Common myeloid progenitor, CD34-positive (primary cell): ENCODE measurements around the gene EPHA3.
"Not testable (repeated sequence)": the region's sequence is repeated elsewhere in the genome, so short reads cannot be mapped to it uniquely, and the experiment has no call there.

Source experiments
- CTCF ChIA-PET: fragments of 350-600 bp; sonication (Branson Sonifier 250); formaldehyde crosslinking; loops from one replicate; lab custom pipeline; 2021; ENCODE audit warnings: antibody characterized with exemption; lab: Charles Lee
- POLR2A ChIA-PET: fragments of 350-600 bp; sonication (Branson Sonifier 250); formaldehyde crosslinking; loops from one replicate; lab custom pipeline; 2021; ENCODE audit warnings: antibody characterized with exemption; lab: Charles Lee
- DNase-seq, 3 donors: peaks; one replicate each; pipeline versions ENCODE4 v3.0.0 to v3.0.0-alpha.2; 2013
- H3K27ac ChIP-seq, 2 experiments: 1 replicate in 1 of 2; 2 replicates in 1 of 2; pipeline ENCODE4 v1.7.0; 2013; ENCODE audit warnings: inconsistent platforms in 2 of 2, low read length in 2 of 2, mild to moderate bottlenecking in 2 of 2, low read depth in 1 of 2, moderate library complexity in 1 of 2; ENCODE audit not compliant: severe bottlenecking in 2 of 2, insufficient read depth in 1 of 2, poor library complexity in 1 of 2
- H3K27me3 ChIP-seq, 5 experiments: replicated peaks in 2 of 5; 1 replicate in 3 of 5; 2 replicates in 2 of 5; pipeline versions ENCODE4 v1.6.1 to v1.7.0; 2013; ENCODE audit warnings: low read length in 4 of 5, mild to moderate bottlenecking in 2 of 5, moderate library complexity in 2 of 5, inconsistent platforms in 1 of 5; ENCODE audit not compliant: insufficient read depth in 5 of 5, control insufficient read depth in 4 of 5
- H3K36me3 ChIP-seq, 4 experiments: 1 replicate in 2 of 4; 2 replicates in 2 of 4; pipeline versions ENCODE4 v1.6.1 to v1.7.0; 2013; ENCODE audit warnings: low read length in 3 of 4, control low read depth in 1 of 4, mild to moderate bottlenecking in 1 of 4; ENCODE audit not compliant: control insufficient read depth in 4 of 4, insufficient read depth in 4 of 4
- H3K4me1 ChIP-seq, 4 experiments: 1 replicate in 3 of 4; 2 replicates in 1 of 4; pipeline versions ENCODE4 v1.6.1 to v1.7.1; 2013; ENCODE audit warnings: low read length in 3 of 4, mild to moderate bottlenecking in 3 of 4, control low read depth in 1 of 4, inconsistent platforms in 1 of 4, moderate library complexity in 1 of 4; ENCODE audit not compliant: control insufficient read depth in 4 of 4, insufficient read depth in 4 of 4; ENCODE audit errors: control extremely low read depth in 1 of 4
- H3K4me3 ChIP-seq, 7 experiments: 1 replicate in 4 of 7; 2 replicates in 3 of 7; pipeline versions ENCODE4 v1.5.1 to v1.7.0; 2013; ENCODE audit warnings: mild to moderate bottlenecking in 7 of 7, low read length in 6 of 7, moderate library complexity in 6 of 7, inconsistent platforms in 2 of 7, low read depth in 2 of 7, control low read depth in 1 of 7; ENCODE audit not compliant: insufficient read depth in 4 of 7, control insufficient read depth in 1 of 7; ENCODE audit errors: extremely low read depth in 1 of 7
- H3K9me3 ChIP-seq, 5 experiments: 1 replicate in 4 of 5; 2 replicates in 1 of 5; pipeline versions ENCODE4 v1.6.1 to v1.7.1; 2013; ENCODE audit warnings: low read length in 4 of 5, mild to moderate bottlenecking in 2 of 5, inconsistent platforms in 1 of 5, low read depth in 1 of 5, moderate library complexity in 1 of 5; ENCODE audit not compliant: control insufficient read depth in 4 of 5, insufficient read depth in 2 of 5; ENCODE audit errors: control extremely low read depth in 1 of 5
- WGBS: methylation state at CpG from one replicate; pipeline ENCODE4 v1.1.5; 2013; ENCODE audit not compliant: insufficient coverage; 5-methylcytosine and 5-hydroxymethylcytosine counted together

The EPHA3 gene

GRCh38 chr3:89340408-89340807 is 233.0 kb downstream of the EPHA3 start:
- no peak overlapping the region for H3K27ac ChIP-seq
- DNase-seq = no peak
- H3K9me3 ChIP-seq = no peaks in the 10 kb centered on the region
- CTCF ChIA-PET = no interaction called here
- no CpG with 5 or more reads among the region's 2 CpGs for WGBS
- POLR2A ChIA-PET = no interaction called here
- H3K4me1 ChIP-seq = no peaks in the 10 kb centered on the region
- H3K4me3 ChIP-seq = no peak overlapping the region
- no peaks in the 10 kb centered on the region for H3K36me3 ChIP-seq
- no peaks in the 10 kb centered on the region for H3K27me3 ChIP-seq

GRCh38 chr3:89344076-89344475 is 236.7 kb downstream of the EPHA3 start:
- Histone ChIP-seq H3K27ac (no peak overlapping the region), H3K9me3 (no peaks in the 10 kb centered on the region), H3K4me1 (no peaks in the 10 kb centered on the region), H3K36me3 (no peaks in the 10 kb centered on the region), H3K4me3 (no peak overlapping the region), H3K27me3 (no peaks in the 10 kb centered on the region)
- no peak for DNase-seq
- POLR2A ChIA-PET = no interaction called here
- CTCF ChIA-PET = no interaction called here

GRCh38 chr3:89350935-89351334 is 243.5 kb downstream of the EPHA3 start:
- H3K4me3 ChIP-seq, H3K4me1 ChIP-seq, DNase-seq, H3K27me3 ChIP-seq, H3K9me3 ChIP-seq, H3K27ac ChIP-seq, H3K36me3 ChIP-seq, CTCF ChIA-PET, POLR2A ChIA-PET: not testable (repeated sequence)
- no CpG with 5 or more reads among the region's 12 CpGs for WGBS

- 100% methylated on average over 1 of the region's 2 CpGs for WGBS
- peaks cover 0 to 1% (median 0%) of the 10 kb centered on the region in 5 experiments for H3K9me3 ChIP-seq
- CTCF ChIA-PET = no interaction called here
These were observed 246.0 kb downstream of the EPHA3 start for GRCh38 chr3:89353465-89353864.

GRCh38 chr3:89358281-89358680 is 250.9 kb downstream of the EPHA3 start:
- H3K4me1 ChIP-seq = no peaks in the 10 kb centered on the region
- H3K9me3 ChIP-seq = peaks cover 0 to 1% (median 0%) of the 10 kb centered on the region in 5 experiments
- no peaks in the 10 kb centered on the region for H3K27me3 ChIP-seq
- CTCF ChIA-PET = no interaction called here
- DNase-seq = no peak
- H3K27ac ChIP-seq = no peak overlapping the region
- no peak overlapping the region for H3K4me3 ChIP-seq
- no peaks in the 10 kb centered on the region for H3K36me3 ChIP-seq
- POLR2A ChIA-PET = no interaction called here

More at GRCh38 chr3:89353465-89353864, 246.0 kb downstream of the EPHA3 start:
- Histone ChIP-seq H3K36me3 (no peaks in the 10 kb centered on the region), H3K4me1 (no peaks in the 10 kb centered on the region), H3K4me3 (no peak overlapping the region), H3K27ac (no peak overlapping the region), H3K27me3 (no peaks in the 10 kb centered on the region)
- DNase-seq = no peak
- POLR2A ChIA-PET = no interaction called here

- H3K27me3 ChIP-seq = no peaks in the 10 kb centered on the region
- no peaks in the 10 kb centered on the region for H3K36me3 ChIP-seq
- CTCF ChIA-PET = no interaction called here
- POLR2A ChIA-PET = no interaction called here
- DNase-seq = no peak
- no peaks in the 10 kb centered on the region for H3K4me1 ChIP-seq
- no peak overlapping the region for H3K27ac ChIP-seq
- WGBS = 100% methylated on average over 1 of the region's 1 CpG
- no peak overlapping the region for H3K4me3 ChIP-seq
- H3K9me3 ChIP-seq = peaks cover 0 to 1% (median 0%) of the 10 kb centered on the region in 5 experiments
These were observed 252.7 kb downstream of the EPHA3 start for GRCh38 chr3:89360156-89360555.

- DNase-seq = no peak
These were observed 255.1 kb downstream of the EPHA3 start for GRCh38 chr3:89362496-89362895.

More at GRCh38 chr3:89362496-89362895, 255.1 kb downstream of the EPHA3 start:
- Histone ChIP-seq H3K27ac (no peak overlapping the region), H3K27me3 (no peaks in the 10 kb centered on the region), H3K9me3 (no peaks in the 10 kb centered on the region), H3K36me3 (no peaks in the 10 kb centered on the region), H3K4me3 (no peak overlapping the region), H3K4me1 (no peaks in the 10 kb centered on the region)
- ChIA-PET CTCF (no interaction called here), POLR2A (no interaction called here)
- 100% methylated on average over 1 of the region's 1 CpG for WGBS
